GM13976 (cell line): ENCODE results near the gene TMEM63C.

Source experiments
- DNase-seq: peaks from one replicate; pipeline ENCODE4 v3.0.0; 2012; ENCODE audit warnings: low spot score
- in situ Hi-C: fragments of 300-500 bp; cut with MboI; formaldehyde crosslinking; loops from one replicate; pipeline ENCODE4 v1.12.0; 2022; ENCODE audit warnings: low sequenced_read_pairs, mixed read lengths, inconsistent platforms; ENCODE audit not compliant: unreplicated experiment
- TF ChIP-seq, protein P1 (sequence below): IDR thresholded peaks from 2 replicates; pipeline ENCODE4 v1.5.1; 2012; ENCODE audit warnings: borderline replicate concordance, mild to moderate bottlenecking; ENCODE audit not compliant: insufficient read depth; ENCODE audit errors: extremely low read depth, missing control alignments, control extremely low read depth

Gene TMEM63C

GRCh38 chr14:77217551-77217950, 36.0 kb downstream of the TMEM63C start:
- TF ChIP-seq, protein P1, sequence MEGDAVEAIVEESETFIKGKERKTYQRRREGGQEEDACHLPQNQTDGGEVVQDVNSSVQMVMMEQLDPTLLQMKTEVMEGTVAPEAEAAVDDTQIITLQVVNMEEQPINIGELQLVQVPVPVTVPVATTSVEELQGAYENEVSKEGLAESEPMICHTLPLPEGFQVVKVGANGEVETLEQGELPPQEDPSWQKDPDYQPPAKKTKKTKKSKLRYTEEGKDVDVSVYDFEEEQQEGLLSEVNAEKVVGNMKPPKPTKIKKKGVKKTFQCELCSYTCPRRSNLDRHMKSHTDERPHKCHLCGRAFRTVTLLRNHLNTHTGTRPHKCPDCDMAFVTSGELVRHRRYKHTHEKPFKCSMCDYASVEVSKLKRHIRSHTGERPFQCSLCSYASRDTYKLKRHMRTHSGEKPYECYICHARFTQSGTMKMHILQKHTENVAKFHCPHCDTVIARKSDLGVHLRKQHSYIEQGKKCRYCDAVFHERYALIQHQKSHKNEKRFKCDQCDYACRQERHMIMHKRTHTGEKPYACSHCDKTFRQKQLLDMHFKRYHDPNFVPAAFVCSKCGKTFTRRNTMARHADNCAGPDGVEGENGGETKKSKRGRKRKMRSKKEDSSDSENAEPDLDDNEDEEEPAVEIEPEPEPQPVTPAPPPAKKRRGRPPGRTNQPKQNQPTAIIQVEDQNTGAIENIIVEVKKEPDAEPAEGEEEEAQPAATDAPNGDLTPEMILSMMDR = no peak
- in situ Hi-C loops = no loop called here
- DNase-seq = no peak

DNA sequence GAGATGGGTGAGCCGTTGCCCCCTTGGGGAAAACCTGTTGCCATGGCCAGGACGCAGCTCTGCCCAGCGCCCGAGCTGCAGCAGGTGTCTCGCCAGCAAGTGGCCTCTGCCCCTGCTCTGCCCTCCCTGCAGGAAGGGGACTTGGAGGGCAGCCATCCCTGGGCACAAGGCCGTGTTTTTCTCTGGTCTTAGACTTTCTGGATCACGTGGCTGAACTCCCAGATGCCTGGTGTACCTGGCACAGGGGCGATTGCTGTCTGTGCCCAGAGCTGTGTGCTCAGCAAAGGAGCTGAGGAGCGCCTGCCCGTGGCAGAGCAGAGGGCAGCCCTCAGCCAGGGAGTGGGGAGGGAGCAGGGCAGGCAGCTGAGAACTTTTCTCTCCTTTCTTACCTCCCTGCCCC, 38.0 kb downstream of the TMEM63C start:
- TF ChIP-seq, protein P1 = no peak
- in situ Hi-C loops = no loop called here
- DNase-seq = no peak

GRCh38 chr14:77220246-77221017, 38.8 kb downstream of the TMEM63C start:
- TF ChIP-seq, protein P1 = no peak
- in situ Hi-C loops = no loop called here
- DNase-seq = no peak

GRCh38 chr14:77221241-77221871, 39.8 kb downstream of the TMEM63C start:
- TF ChIP-seq, protein P1 = no peak
- in situ Hi-C loops = no loop called here

DNA sequence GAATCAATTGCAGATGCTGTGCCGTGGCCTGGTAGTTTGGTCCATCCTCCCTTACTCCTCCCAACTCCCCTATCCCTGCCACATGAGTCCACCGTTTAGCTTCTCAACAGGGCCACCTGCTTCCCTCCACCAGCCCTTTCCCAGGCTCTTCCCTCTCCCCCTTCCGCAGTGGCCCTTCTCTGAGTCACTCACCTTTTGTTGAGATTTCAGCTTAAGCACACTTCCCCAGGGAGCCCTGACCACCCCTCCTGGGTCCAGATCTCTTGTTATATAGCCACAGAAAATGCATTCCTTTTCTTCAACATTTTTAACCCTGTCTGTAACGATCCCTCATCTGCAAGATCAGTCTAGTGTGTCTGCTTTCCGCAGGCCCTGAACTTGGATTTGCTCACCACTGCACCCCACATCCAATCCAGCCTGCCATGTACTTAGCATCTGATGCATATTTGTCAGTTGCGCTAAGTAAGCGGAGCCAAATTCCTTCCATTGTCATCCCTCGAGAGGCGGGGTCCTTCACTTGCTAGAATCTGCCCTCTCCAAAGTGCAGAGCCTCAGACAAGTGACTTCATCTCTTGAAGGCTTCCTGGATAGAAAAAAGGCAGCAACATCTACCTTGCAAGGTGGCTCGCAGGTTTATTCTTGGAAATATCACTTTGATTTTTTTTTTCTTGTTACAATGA, 41.1 kb downstream of the TMEM63C start:
- no peak for DNase-seq
- in situ Hi-C loops = no loop called here
- TF ChIP-seq, protein P1 = no peak

More at GRCh38 chr14:77221241-77221871, 39.8 kb downstream of the TMEM63C start:
- DNase-seq = no peak

GRCh38 chr14:77224212-77224611, 42.6 kb downstream of the TMEM63C start:
- in situ Hi-C loops = no loop called here
- TF ChIP-seq, protein P1 = no peak
- DNase-seq = no peak
